Right lobe of liver (tissue), 4 donors: ENCODE measurements around the gene ATXN1.

Experiments used
- POLR2A ChIP-seq: fragments of 450-650 bp; IDR thresholded peaks from one replicate; pipeline ENCODE4 v1.6.1; 2017; ENCODE audit warnings: antibody characterized with exemption, mild to moderate bottlenecking
- TF ChIP-seq, protein P1 (sequence below), 4 donors: fragments of 200-600 bp in 3 of 4; fragments of 450-650 bp in 1 of 4; IDR thresholded peaks; one replicate each; pipeline versions ENCODE4 v1.5.1 to v1.8.0; 2016 to 2022; ENCODE audit warnings: antibody characterized with exemption in 4 of 4, mild to moderate bottlenecking in 2 of 4
- donor health status: DM: no; HTN: no; CAD: no.
- donor health status: DM: no; HTN: no; CAD: no.
- donor health status: DM: no; HTN: yes; CAD: no.

DNA sequence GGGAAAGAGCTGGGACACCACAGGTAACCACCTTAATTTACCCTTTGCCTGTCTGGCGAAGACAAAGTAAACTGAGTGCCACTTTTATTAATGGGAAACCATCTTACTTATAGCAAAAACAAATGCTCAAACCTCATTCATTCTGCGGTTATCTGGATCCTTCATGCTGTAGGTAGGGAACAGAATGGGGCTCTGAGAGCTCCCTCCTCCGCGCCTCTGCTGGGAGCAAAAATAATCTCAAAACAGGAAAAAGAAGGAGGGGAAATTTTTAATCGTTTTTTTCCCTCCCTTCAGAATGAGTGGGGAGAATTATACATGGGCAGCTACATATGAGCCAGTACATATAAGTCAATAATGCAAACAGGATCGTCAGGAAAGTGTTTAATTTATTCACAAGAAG is 345.6 kb downstream of the ATXN1 start:
- TF ChIP-seq, protein P1, sequence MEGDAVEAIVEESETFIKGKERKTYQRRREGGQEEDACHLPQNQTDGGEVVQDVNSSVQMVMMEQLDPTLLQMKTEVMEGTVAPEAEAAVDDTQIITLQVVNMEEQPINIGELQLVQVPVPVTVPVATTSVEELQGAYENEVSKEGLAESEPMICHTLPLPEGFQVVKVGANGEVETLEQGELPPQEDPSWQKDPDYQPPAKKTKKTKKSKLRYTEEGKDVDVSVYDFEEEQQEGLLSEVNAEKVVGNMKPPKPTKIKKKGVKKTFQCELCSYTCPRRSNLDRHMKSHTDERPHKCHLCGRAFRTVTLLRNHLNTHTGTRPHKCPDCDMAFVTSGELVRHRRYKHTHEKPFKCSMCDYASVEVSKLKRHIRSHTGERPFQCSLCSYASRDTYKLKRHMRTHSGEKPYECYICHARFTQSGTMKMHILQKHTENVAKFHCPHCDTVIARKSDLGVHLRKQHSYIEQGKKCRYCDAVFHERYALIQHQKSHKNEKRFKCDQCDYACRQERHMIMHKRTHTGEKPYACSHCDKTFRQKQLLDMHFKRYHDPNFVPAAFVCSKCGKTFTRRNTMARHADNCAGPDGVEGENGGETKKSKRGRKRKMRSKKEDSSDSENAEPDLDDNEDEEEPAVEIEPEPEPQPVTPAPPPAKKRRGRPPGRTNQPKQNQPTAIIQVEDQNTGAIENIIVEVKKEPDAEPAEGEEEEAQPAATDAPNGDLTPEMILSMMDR (IDR thresholded peaks at IDR 0.05): no peak
- no peak for TF ChIP-seq POLR2A
